GM12875 (cell line): ENCODE results near the gene RNPEP.

ENCODE experiments used
- H3K4me3 ChIP-seq: one replicate; pipeline ENCODE4 v1.5.1; 2011; ENCODE audit warnings: low read depth, low read length, control low read depth
- TF ChIP-seq, protein P1 (sequence below): IDR thresholded peaks from 2 replicates; pipeline ENCODE4 v1.5.1; 2011; ENCODE audit warnings: low read depth, mild to moderate bottlenecking, control low read depth, inconsistent platforms, low read length, moderate library complexity, borderline replicate concordance; ENCODE audit not compliant: insufficient read depth

The RNPEP gene

GRCh38 chr1:202011994-202012393, 29.5 kb downstream of the RNPEP start:
- H3K4me3 ChIP-seq: no peak overlapping the region
- TF ChIP-seq, protein P1, sequence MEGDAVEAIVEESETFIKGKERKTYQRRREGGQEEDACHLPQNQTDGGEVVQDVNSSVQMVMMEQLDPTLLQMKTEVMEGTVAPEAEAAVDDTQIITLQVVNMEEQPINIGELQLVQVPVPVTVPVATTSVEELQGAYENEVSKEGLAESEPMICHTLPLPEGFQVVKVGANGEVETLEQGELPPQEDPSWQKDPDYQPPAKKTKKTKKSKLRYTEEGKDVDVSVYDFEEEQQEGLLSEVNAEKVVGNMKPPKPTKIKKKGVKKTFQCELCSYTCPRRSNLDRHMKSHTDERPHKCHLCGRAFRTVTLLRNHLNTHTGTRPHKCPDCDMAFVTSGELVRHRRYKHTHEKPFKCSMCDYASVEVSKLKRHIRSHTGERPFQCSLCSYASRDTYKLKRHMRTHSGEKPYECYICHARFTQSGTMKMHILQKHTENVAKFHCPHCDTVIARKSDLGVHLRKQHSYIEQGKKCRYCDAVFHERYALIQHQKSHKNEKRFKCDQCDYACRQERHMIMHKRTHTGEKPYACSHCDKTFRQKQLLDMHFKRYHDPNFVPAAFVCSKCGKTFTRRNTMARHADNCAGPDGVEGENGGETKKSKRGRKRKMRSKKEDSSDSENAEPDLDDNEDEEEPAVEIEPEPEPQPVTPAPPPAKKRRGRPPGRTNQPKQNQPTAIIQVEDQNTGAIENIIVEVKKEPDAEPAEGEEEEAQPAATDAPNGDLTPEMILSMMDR: no peak

DNA sequence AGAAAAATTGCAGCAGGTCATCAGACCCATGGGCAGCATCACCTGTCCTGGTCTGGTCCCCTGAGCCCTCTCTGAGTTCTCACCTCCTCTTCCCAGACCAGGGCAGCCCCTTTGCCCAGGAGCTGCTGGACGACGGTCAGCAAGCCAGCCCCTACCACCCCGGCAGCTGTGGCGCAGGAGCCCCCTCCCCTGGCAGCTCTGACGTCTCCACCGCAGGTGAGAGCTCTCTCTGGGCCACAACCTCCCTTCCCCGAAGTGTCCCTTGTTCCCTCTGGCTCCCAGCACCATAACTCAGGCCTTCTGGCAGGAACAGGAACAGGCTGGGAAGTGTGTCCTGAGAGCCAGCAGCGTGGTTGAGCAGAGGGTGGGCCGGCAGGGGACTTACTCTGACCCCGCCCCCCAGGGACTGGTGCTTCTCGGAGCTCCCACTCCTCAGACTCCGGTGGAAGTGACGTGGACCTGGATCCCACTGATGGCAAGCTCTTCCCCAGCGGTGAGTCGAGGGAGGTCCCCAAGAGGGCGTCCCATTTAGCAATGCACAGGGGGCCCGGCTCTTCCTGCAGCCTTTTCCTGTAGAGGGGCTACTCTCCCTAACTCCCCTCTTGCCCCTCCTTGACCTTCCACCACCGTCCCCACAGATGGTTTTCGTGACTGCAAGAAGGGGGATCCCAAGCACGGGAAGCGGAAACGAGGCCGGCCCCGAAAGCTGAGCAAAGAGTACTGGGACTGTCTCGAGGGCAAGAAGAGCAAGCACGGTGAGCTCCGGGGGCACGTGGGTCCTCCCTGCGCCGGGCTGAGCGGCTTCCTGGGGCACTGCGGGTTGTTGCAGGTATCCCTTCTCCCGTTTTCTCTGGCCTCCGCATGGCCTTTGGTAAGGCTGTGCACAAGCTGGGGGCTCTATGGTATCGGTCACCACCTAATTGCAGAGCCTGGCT, 30.4 kb downstream of the RNPEP start:
- no peak overlapping the region for H3K4me3 ChIP-seq
- TF ChIP-seq, protein P1: no peak

DNA sequence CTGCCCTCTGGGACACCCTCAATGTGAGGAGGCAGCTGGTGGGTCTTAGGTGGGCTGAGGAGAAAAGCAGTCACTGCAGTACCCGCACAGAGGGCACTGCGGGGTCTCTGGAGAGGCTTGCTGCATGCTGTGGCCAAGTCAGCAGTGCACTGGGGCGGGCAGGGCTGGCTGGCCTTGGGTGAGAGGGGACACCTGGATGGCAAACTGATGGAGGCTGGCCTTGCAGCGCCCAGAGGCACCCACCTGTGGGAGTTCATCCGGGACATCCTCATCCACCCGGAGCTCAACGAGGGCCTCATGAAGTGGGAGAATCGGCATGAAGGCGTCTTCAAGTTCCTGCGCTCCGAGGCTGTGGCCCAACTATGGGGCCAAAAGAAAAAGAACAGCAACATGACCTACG, 31.2 kb downstream of the RNPEP start:
- TF ChIP-seq, protein P1: no peak
- H3K4me3 ChIP-seq: no peak overlapping the region

GRCh38 chr1:202014060-202014459, 31.6 kb downstream of the RNPEP start:
- TF ChIP-seq, protein P1: no peak
- H3K4me3 ChIP-seq: no peak overlapping the region

GRCh38 chr1:202014915-202015661, 32.6 kb downstream of the RNPEP start:
- H3K4me3 ChIP-seq: no peak overlapping the region
- TF ChIP-seq, protein P1: no peak

GRCh38 chr1:202015662-202015937, 33.2 kb downstream of the RNPEP start:
- H3K4me3 ChIP-seq: no peak overlapping the region
- TF ChIP-seq, protein P1: no peak
